Fibroblast of lung (primary cell): ENCODE results near the gene CLEC4D. TPM values are rescaled to one million over a fixed set of nuclear protein-coding genes. Genes with fewer than 3 reads are reported as not detected.
A peak's percentile ranks its signal among the peaks of the same experiment; 100 is the strongest.

Source experiments
- DNase-seq, 2 donors: peaks; one replicate each; pipeline versions ENCODE4 v3.0.0 to v3.0.0-alpha.2; 2010; ENCODE audit warnings: low read depth in 2 of 2
- H2AFZ ChIP-seq: 2 replicates; pipeline ENCODE4 v1.5.1; 2012; ENCODE audit warnings: low read length, control low read depth, inconsistent platforms
- H3K27ac ChIP-seq: 2 replicates; pipeline ENCODE4 v1.5.1; 2011; ENCODE audit warnings: low read length, control low read depth; ENCODE audit not compliant: insufficient read depth
- H3K27me3 ChIP-seq: 2 replicates; pipeline ENCODE4 v1.5.1; 2011; ENCODE audit warnings: mild to moderate bottlenecking, low read length; ENCODE audit not compliant: control insufficient read depth, insufficient read depth
- H3K36me3 ChIP-seq: 2 replicates; pipeline ENCODE4 v1.5.1; 2011; ENCODE audit warnings: low read length; ENCODE audit not compliant: control insufficient read depth, insufficient read depth
- H3K4me1 ChIP-seq: 2 replicates; pipeline ENCODE4 v1.5.1; 2011; ENCODE audit warnings: low read length; ENCODE audit not compliant: control insufficient read depth, insufficient read depth; ENCODE audit errors: extremely low read depth
- H3K4me2 ChIP-seq: 2 replicates; pipeline ENCODE4 v1.5.1; 2011; ENCODE audit warnings: low read length, control low read depth; ENCODE audit not compliant: insufficient read depth; ENCODE audit errors: extremely low read depth
- H3K4me3 ChIP-seq, 4 experiments: fragments of 200-600 bp in 1 of 4; sonication (generic) in 1 of 4; replicated peaks in 1 of 4; 2 replicates each; pipeline ENCODE4 v1.5.1; 2011 to 2016; ENCODE audit warnings: low read length in 4 of 4, low read depth in 3 of 4, mild to moderate bottlenecking in 3 of 4, control low read depth in 2 of 4, inconsistent platforms in 1 of 4, mixed read lengths in 1 of 4; ENCODE audit not compliant: insufficient read depth in 1 of 4; ENCODE audit errors: control extremely low read depth in 1 of 4
- H3K79me2 ChIP-seq: 2 replicates; pipeline ENCODE4 v1.5.1; 2012; ENCODE audit warnings: mild to moderate bottlenecking, low read length, inconsistent platforms; ENCODE audit not compliant: control insufficient read depth, insufficient read depth
- H3K9ac ChIP-seq: 2 replicates; pipeline ENCODE4 v1.5.1; 2011; ENCODE audit warnings: mild to moderate bottlenecking, low read length, control low read depth; ENCODE audit not compliant: insufficient read depth
- H3K9me3 ChIP-seq: 2 replicates; pipeline ENCODE4 v1.5.1; 2012; ENCODE audit warnings: low read depth, low read length; ENCODE audit not compliant: control insufficient read depth, insufficient read depth
- H4K20me1 ChIP-seq: 2 replicates; pipeline ENCODE4 v1.5.1; 2011; ENCODE audit warnings: low read length; ENCODE audit not compliant: control insufficient read depth, insufficient read depth; ENCODE audit errors: extremely low read depth
- CTCF ChIP-seq, 2 donors: IDR thresholded peaks in 1 of 2; conservative IDR thresholded peaks in 1 of 2; 1 replicate in 1 of 2; 2 replicates in 1 of 2; pipeline ENCODE4 v1.5.1; 2011 to 2012; ENCODE audit warnings: low read length in 2 of 2, control low read depth in 1 of 2, inconsistent platforms in 1 of 2, low read depth in 1 of 2, mild to moderate bottlenecking in 1 of 2
- EZH2 ChIP-seq: IDR thresholded peaks from 2 replicates; pipeline ENCODE4 v1.5.1; 2012; ENCODE audit warnings: low read length, control low read depth, mild to moderate bottlenecking; ENCODE audit errors: missing control alignments
- polyA plus RNA-seq, 2 donors: library from polyadenylated mRNA; depleted of rRNA in 1 of 2; stranded (reverse) in 1 of 2; unstranded in 1 of 2; fragments of >200 nt; gene quantifications; 2 replicates each; pipeline ENCODE4 v1.2.1, GENCODE V29; 2011 to 2012; ENCODE audit warnings: missing spikeins in 1 of 2
- total RNA-seq: library from RNA; depleted of rRNA; stranded (reverse); fragments of >200 nt; gene quantifications from 2 replicates; pipeline ENCODE4 v1.2.1, GENCODE V29; 2014

CLEC4D gene
- total and polyA plus RNA-seq, 2 donors (not counting 1 experiment from before 2014, with no cell fraction given) = not detected

- H3K4me1 ChIP-seq = no peaks in the 10 kb centered on the region
- no peak overlapping the region for H3K4me3 ChIP-seq
- no peak for TF ChIP-seq CTCF (conservative IDR thresholded peaks at IDR 0.05 in 1 of 2, IDR thresholded peaks at IDR 0.05 in 1 of 2; ENCODE audit: low read depth in 1 of 2, low read length in 2 of 2)
- TF ChIP-seq EZH2 = no peak
- no peak for DNase-seq
- H4K20me1 ChIP-seq = no peaks in the 10 kb centered on the region
- H3K9ac ChIP-seq = no peak overlapping the region
- no peaks in the 10 kb centered on the region for H3K27me3 ChIP-seq
- H2AFZ ChIP-seq = no peak overlapping the region
- no peaks in the 10 kb centered on the region for H3K36me3 ChIP-seq
- no peak overlapping the region for H3K4me2 ChIP-seq
- no peaks in the 10 kb centered on the region for H3K9me3 ChIP-seq
- H3K79me2 ChIP-seq = no peaks in the 10 kb centered on the region
- H3K27ac ChIP-seq = no peak overlapping the region
These were observed 39.9 kb downstream of the CLEC4D start for GRCh38 chr12:8553088-8553627.

GRCh38 chr12:8554451-8555195 is 41.3 kb downstream of the CLEC4D start:
- Histone ChIP-seq H3K27ac (no peak overlapping the region), H3K79me2 (no peaks in the 10 kb centered on the region), H4K20me1 (no peaks in the 10 kb centered on the region), H3K4me1 (no peaks in the 10 kb centered on the region), H3K9ac (no peak overlapping the region), H3K36me3 (no peaks in the 10 kb centered on the region), H3K9me3 (no peaks in the 10 kb centered on the region), H3K4me2 (no peak overlapping the region), H3K27me3 (no peaks in the 10 kb centered on the region), H3K4me3 (no peak overlapping the region), H2AFZ (no peak overlapping the region)
- TF ChIP-seq EZH2 (no peak), CTCF (conservative IDR thresholded peaks at IDR 0.05 in 1 of 2, IDR thresholded peaks at IDR 0.05 in 1 of 2; ENCODE audit: low read depth in 1 of 2, low read length in 2 of 2) (no peak)
- peak; percentile 11 to 60 for DNase-seq

GRCh38 chr12:8556531-8557097 is 43.3 kb downstream of the CLEC4D start:
- no peaks in the 10 kb centered on the region for H3K9me3 ChIP-seq
- H3K27ac ChIP-seq = no peak overlapping the region
- no peaks in the 10 kb centered on the region for H4K20me1 ChIP-seq
- no peak overlapping the region for H3K4me2 ChIP-seq
- no peak for TF ChIP-seq EZH2
- TF ChIP-seq CTCF (conservative IDR thresholded peaks at IDR 0.05 in 1 of 2, IDR thresholded peaks at IDR 0.05 in 1 of 2; ENCODE audit: low read depth in 1 of 2, low read length in 2 of 2) = no peak
- H3K27me3 ChIP-seq = no peaks in the 10 kb centered on the region
- no peaks in the 10 kb centered on the region for H3K79me2 ChIP-seq
- H3K4me3 ChIP-seq = no peak overlapping the region
- no peak for DNase-seq
- no peaks in the 10 kb centered on the region for H3K4me1 ChIP-seq
- no peaks in the 10 kb centered on the region for H3K36me3 ChIP-seq
- no peak overlapping the region for H3K9ac ChIP-seq
- no peak overlapping the region for H2AFZ ChIP-seq
